WTC11 (cell line): ENCODE results near the gene PDPK1. TPM values are rescaled to one million over a fixed set of nuclear protein-coding genes. Genes with fewer than 3 reads are reported as not detected.

Experiments used
- ATAC-seq: fragments of 200-7000 bp; cut with Tn5 transposase; 2 replicates; pipeline ENCODE4 v1.10.0; 2021; ENCODE audit warnings: mild to moderate bottlenecking, moderate library complexity
- CTCF ChIA-PET: fragments of 300-600 bp; sonication (Branson Sonifier 250); formaldehyde crosslinking; loops from one replicate; lab custom pipeline; 2021; ENCODE audit warnings: antibody characterized with exemption; lab: Charles Lee
- POLR2A ChIA-PET: fragments of 350-600 bp; sonication (Branson Sonifier 250); formaldehyde crosslinking; loops from one replicate; lab custom pipeline; 2021; ENCODE audit warnings: antibody characterized with exemption; lab: Charles Lee
- DNase-seq: peaks from one replicate; pipeline ENCODE4 v3.0.0; 2021; ENCODE audit warnings: low spot score
- H3K27ac Mint-ChIP-seq: 2 replicates; pipeline ENCODE4 v1.8.0; 2021; ENCODE audit warnings: mixed read lengths
- H3K27me3 Mint-ChIP-seq: 2 replicates; pipeline ENCODE4 v1.8.0; 2021; ENCODE audit warnings: low read depth, mild to moderate bottlenecking, moderate library complexity, mixed read lengths
- H3K36me3 Mint-ChIP-seq: 2 replicates; pipeline ENCODE4 v1.8.0; 2021; ENCODE audit warnings: mixed read lengths
- H3K4me1 Mint-ChIP-seq: 2 replicates; pipeline ENCODE4 v1.8.0; 2022; ENCODE audit warnings: mixed read lengths
- H3K4me3 Mint-ChIP-seq: 2 replicates; pipeline ENCODE4 v1.8.0; 2021; ENCODE audit warnings: mild to moderate bottlenecking, moderate library complexity, mixed read lengths
- H3K9me3 Mint-ChIP-seq: 2 replicates; pipeline ENCODE4 v1.8.0; 2021; ENCODE audit warnings: mixed read lengths
- ESRRA ChIP-seq: sonication (generic); formaldehyde crosslinking; IDR thresholded peaks from 2 replicates; pipeline ENCODE4 v1.8.1; 2022; ENCODE audit warnings: mild to moderate bottlenecking, missing genetic modification reagents, borderline replicate concordance
- MXD4 ChIP-seq: fragments of 250-450 bp; sonication (Bioruptor Pico); IDR thresholded peaks from 2 replicates; pipeline ENCODE4 v1.8.0; 2021; ENCODE audit warnings: mild to moderate bottlenecking, moderate library complexity, borderline replicate concordance
- NR1H2 ChIP-seq: sonication (generic); formaldehyde crosslinking; IDR thresholded peaks from 2 replicates; pipeline ENCODE4 v1.9.0; 2021; ENCODE audit warnings: mild to moderate bottlenecking, moderate library complexity, missing genetic modification reagents
- PRDM15 ChIP-seq: sonication (generic); formaldehyde crosslinking; IDR thresholded peaks from 2 replicates; pipeline ENCODE4 v1.8.0; 2022; ENCODE audit warnings: missing genetic modification reagents
- SMAD3 ChIP-seq: sonication (generic); formaldehyde crosslinking; IDR thresholded peaks from 2 replicates; pipeline ENCODE4 v1.8.0; 2022; ENCODE audit warnings: missing genetic modification reagents, mild to moderate bottlenecking, borderline replicate concordance
- USF1 ChIP-seq: sonication (generic); formaldehyde crosslinking; IDR thresholded peaks from 2 replicates; pipeline ENCODE4 v1.8.0; 2022; ENCODE audit warnings: mild to moderate bottlenecking, missing genetic modification reagents
- ZBTB21 ChIP-seq: sonication (generic); formaldehyde crosslinking; IDR thresholded peaks from 2 replicates; pipeline ENCODE4 v1.8.1; 2023; ENCODE audit warnings: mild to moderate bottlenecking, missing genetic modification reagents, borderline replicate concordance
- ZNF121 ChIP-seq: sonication (generic); formaldehyde crosslinking; IDR thresholded peaks from 2 replicates; pipeline ENCODE4 v1.8.0; 2023; ENCODE audit warnings: missing genetic modification reagents
- ZNF219 ChIP-seq: sonication (generic); formaldehyde crosslinking; IDR thresholded peaks from 2 replicates; pipeline ENCODE4 v1.8.0; 2023; ENCODE audit warnings: missing genetic modification reagents, mild to moderate bottlenecking, borderline replicate concordance
- ZNF396 ChIP-seq: fragments of 250-450 bp; sonication (Bioruptor Pico); IDR thresholded peaks from 2 replicates; pipeline ENCODE4 v1.8.0; 2021; ENCODE audit warnings: mild to moderate bottlenecking, moderate library complexity, borderline replicate concordance
- total RNA-seq: library from RNA; stranded (reverse); gene quantifications from 3 replicates; pipeline ENCODE4 v1.2.3, GENCODE V29; 2021

The PDPK1 gene
- total RNA-seq, 1 experiment from 2014 or later = 31.4 TPM

- no peak for TF ChIP-seq SMAD3 (CRISPR knock-in tag)
- TF ChIP-seq ZNF396 = no peak
- TF ChIP-seq ZBTB21 (CRISPR knock-in tag) = no peak
These were observed 10.1 kb upstream of the PDPK1 start (continued) for GRCh38 chr16:2527784-2528100.

- H3K4me1 Mint-ChIP-seq = peaks cover 9% of the 10 kb centered on the region
- DNase-seq (no peak), ATAC-seq (no peak)
- no peaks in the 10 kb centered on the region for H3K9me3 Mint-ChIP-seq
- no peak overlapping the region for H3K27ac Mint-ChIP-seq
- POLR2A ChIA-PET = no interaction called here
- H3K27me3 Mint-ChIP-seq = no peaks in the 10 kb centered on the region
- no peak overlapping the region for H3K4me3 Mint-ChIP-seq
- peaks cover 8% of the 10 kb centered on the region for H3K36me3 Mint-ChIP-seq
- no peak for TF ChIP-seq NR1H2 (CRISPR knock-in tag)
- CTCF ChIA-PET = interaction anchor here (1.1 kb wide), 2 partner anchors 17 to 27 kb away, joined by 3 to 4 read pairs; no protein-coding TSS in a partner anchor
These were observed 9.4 kb upstream of the PDPK1 start for GRCh38 chr16:2528161-2529060.

GRCh38 chr16:2529061-2529931 is 8.5 kb upstream of the PDPK1 start:
- TF ChIP-seq PRDM15 (CRISPR knock-in tag) (peak; percentile 85), USF1 (no peak), MXD4 (CRISPR knock-in tag) (no peak)
- DNase-seq = no peak
- Mint-ChIP-seq H3K4me1 (peaks cover 6% of the 10 kb centered on the region), H3K36me3 (peaks cover 6% of the 10 kb centered on the region), H3K27ac (no peak overlapping the region), H3K9me3 (no peaks in the 10 kb centered on the region), H3K4me3 (no peak overlapping the region), H3K27me3 (peaks cover 8% of the 10 kb centered on the region; the same call in 1 of the 2 replicates)
- POLR2A ChIA-PET = no interaction called here
- no peak for ATAC-seq
- CTCF ChIA-PET = interaction anchor here (1.1 kb wide), 2 partner anchors 18 to 28 kb away, joined by 3 to 4 read pairs; no protein-coding TSS in a partner anchor

- Mint-ChIP-seq H3K27ac (peak overlapping the region; percentile 82; the same call in 1 of the 2 replicates), H3K9me3 (no peaks in the 10 kb centered on the region), H3K27me3 (peaks cover 8% of the 10 kb centered on the region; the same call in 1 of the 2 replicates), H3K36me3 (no peaks in the 10 kb centered on the region; the same call in 1 of the 2 replicates), H3K4me3 (peak overlapping the region; percentile 31; the same call in 1 of the 2 replicates), H3K4me1 (0 out of 2 replicates have a peak, but pooled peaks cover 5% of the 10 kb centered on the region)
- TF ChIP-seq ZNF396 = no peak
- TF ChIP-seq ZNF121 (CRISPR knock-in tag) = no peak
- TF ChIP-seq USF1 = no peak
- no peak for TF ChIP-seq ZNF219
- no peak for TF ChIP-seq SMAD3 (CRISPR knock-in tag)
- TF ChIP-seq ESRRA = no peak
- CTCF ChIA-PET = interaction anchor here (1.1 to 1.3 kb wide), 2 partner anchors 29 kb away, joined by 4 to 8 read pairs; no protein-coding TSS in a partner anchor
- POLR2A ChIA-PET = interaction anchor here (1.1 to 2.4 kb wide), 2 partner anchors 11 to 73 kb away, joined by 4 to 17 read pairs; partner anchors contain the start of gene AMDHD2
- DNase-seq (no peak), ATAC-seq (no peak)
These were observed 7.7 kb upstream of the PDPK1 start for GRCh38 chr16:2529961-2530628.
